HG03025 (cell line): ENCODE data around the gene LIN7A.
"Not testable (repeated sequence)": the region's sequence is repeated elsewhere in the genome, so short reads cannot be mapped to it uniquely, and the experiment has no call there.

Experiments used
- ATAC-seq: cut with Tn5 transposase; IDR thresholded peaks from one replicate; pipeline ENCODE4 v1.9.1; 2021; ENCODE audit warnings: mild to moderate bottlenecking, moderate library complexity; ENCODE audit not compliant: unreplicated experiment, low FRiP score

LIN7A gene

DNA sequence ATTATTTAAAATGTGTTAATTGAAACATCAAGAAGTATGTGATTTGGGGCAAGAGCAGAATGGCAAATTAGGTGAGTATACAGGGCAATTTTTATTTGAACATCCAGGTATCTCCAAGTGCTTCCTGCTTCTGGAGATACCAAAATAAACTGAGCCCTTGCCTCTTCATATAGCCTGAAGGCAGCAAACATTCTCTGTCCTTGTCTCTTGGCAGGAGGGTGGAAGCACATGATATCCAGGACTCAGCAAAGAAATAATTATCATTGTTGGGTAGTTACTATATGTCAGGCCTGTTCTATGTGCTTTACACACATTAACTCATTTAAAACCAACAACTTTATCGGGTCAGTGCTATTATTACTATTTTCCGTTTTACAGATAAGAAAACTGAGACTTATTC lies 12.5 kb downstream of the LIN7A start:
- no peak for ATAC-seq

DNA sequence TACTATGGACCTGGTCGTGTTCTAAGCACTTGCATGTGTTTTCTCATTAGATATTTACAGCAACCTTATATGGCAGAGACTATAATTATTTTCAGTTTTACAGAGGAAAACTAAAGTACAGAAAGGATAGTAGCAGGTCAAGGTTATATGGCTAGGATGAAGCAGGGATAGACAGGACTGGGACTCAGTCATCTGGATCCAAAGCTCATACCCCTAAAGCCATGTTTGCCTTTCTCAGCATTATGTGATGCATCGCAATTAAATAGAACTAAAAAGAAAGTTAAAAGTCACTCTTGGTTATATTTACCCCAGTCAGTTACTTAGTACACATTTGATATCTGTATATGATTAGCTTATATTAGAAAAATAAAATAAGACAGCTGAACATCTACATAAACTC lies 13.3 kb downstream of the LIN7A start:
- no peak for ATAC-seq

DNA sequence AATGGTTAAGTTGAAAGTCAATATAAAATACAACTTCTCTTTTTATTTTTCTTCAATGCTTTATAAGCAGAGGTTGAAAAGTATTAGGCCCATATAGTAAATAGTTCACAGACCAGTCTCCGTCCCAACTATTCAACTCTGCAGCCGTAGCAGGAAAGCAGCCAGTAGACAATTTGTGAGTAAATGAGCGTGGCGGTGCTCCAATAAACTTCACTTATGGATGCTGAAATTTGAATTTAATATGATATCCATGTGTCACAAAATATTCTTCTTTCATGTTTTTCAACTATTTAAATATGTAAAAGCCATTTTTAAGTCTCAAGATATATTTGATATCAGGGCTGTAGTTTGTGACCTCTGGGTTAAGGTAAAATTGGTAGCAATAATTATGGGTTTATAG lies 17.7 kb downstream of the LIN7A start:
- no peak for ATAC-seq

DNA sequence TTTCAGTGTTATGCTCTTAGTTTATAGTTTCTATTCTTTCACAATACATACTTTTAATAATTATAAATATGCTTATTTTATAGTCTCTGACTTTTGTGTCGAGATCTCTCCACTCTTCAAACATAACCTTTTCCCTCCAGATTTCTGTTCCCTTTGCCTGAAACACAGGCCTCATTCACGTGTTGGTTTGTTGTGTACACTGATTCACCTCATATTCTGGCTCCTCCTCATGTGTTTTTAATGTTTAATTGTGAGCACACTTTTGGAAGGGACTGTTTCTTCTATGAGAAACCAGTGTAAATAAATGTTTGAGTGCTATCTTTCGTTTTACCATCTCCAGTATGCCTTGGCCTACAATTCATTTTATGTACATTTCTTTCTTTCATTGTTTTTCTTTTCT lies 20.1 kb downstream of the LIN7A start:
- ATAC-seq, result no peak

DNA sequence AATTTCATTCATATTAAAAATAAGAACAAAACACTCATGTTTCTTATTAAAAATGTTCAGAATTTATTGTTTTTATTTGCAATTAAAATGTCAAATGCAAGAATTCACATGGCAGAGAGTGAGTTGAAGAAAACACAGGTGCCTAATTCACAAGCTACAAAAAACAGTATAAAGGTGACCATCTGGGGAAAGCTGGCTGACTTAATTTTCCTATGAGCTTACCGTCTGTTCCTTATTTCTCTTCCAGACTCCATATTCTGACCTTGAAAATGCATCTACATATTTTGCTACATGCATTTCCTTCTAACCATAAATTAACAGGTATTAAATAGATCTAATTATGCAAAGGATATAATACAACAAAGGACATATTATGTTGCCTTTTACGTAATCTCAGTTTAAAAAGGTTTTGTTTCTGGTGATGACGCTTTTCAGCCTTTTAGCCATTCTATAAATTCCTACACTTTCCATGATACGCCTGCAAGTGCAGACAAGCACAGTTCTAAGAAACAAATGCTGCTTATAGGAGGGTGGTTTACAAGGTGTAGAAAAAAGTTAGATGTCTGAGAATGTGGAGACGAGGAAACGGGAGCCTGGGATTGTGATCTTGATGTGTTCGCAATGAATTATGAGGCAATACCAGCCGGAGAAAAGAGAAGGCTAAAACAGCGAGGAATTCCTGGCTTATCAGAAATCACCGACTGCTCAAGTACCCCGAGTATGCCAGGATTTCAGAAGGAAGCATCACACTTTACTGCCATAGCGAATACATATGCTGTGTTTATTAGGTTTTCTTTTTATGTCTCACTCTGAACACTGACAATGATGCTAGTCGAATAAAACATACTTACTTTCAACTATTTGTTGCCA lies 24.6 kb downstream of the LIN7A start:
- no peak for ATAC-seq

DNA sequence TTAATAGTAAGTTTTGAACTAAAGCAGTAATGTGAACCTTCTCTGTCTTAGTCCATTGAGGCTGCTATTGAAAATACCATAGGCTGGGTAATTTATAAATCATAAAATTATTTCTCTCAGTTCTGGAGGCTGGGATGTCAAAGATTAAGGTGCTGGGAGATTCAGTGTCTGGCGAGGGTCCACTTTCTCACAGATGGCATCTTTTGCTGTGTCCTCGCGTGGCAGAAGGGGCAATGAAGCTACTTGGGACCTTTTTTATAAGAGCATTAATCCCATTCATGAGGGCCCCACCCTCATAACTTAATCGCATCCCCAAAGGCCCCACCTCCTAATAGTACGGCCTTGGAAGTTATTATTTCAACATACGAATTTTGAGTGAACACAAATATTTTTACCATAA lies 28.4 kb downstream of the LIN7A start:
- no peak for ATAC-seq

DNA sequence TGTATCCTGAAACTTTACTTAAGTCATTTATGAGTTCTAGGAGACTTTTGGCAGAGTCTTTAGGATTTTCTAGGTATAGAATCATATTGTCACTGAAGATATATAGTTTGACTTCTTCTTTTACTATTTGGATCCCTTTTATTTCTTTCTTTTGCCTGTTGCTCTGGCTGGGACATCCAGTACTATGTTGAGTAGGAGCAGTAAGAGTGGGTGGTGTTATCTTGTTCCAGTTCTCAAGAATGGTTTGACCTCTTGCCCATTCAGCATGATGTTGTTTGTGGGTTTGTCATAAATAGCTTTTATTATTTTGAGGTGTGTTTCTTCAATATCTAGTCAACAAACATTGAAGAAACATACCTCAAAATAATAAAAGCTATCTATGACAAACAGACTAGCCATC lies 35.0 kb downstream of the LIN7A start:
- no peak for ATAC-seq

DNA sequence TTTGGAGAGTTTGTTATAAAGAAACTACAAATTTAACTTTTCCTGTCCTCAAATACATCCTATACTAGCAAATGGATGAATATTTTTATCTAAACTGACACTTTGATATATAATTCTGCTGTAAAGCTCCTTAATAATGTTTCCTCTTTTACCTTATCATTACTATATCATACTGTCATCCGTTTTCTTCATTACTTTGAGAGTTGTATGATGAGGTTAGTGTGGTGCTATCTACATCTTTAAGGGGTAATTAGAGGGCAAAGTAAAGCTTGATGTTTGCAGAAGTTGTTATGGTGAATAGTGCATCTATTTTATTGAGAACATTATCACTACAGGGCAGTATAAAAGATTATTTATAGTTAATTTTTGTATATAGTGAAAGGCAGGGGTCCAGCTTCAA lies 36.1 kb downstream of the LIN7A start:
- no peak for ATAC-seq

DNA sequence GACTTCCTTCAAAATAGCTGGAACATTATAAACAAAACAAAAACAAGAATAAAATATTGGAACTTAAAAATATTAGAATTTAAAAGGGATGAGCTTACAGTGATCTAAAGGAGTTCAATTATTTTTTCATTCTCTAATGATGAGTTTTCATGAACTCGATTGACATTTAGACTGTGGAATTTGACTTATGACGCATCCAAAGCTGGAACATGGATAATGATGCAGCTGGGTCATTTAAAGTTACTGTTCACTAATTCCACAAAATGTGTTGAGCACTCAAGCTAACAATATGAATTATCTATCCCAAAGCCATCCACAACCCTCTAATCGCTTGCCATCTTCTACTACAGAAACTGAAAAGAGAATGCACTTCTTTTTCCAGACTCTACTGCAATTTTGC lies 42.5 kb downstream of the LIN7A start:
- ATAC-seq, result no peak

DNA sequence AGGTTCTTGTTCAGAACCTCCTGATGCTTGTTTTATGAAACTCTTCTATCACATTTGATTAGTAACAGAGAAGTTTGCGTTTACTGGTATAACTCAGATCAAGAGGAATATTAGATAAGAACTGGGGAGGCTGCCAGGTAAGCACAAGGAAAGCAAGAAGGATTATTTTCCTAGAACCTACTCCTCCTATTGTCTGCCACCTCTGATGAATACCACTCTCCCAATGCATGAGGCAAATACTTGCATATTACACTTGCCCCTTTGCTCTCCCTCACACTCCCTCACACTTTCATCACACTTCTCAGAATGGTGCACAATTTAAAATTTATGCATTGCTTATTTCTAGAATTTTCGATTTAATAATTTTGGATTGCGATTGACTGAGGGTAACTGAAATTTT lies 43.6 kb downstream of the LIN7A start:
- ATAC-seq, result no peak

DNA sequence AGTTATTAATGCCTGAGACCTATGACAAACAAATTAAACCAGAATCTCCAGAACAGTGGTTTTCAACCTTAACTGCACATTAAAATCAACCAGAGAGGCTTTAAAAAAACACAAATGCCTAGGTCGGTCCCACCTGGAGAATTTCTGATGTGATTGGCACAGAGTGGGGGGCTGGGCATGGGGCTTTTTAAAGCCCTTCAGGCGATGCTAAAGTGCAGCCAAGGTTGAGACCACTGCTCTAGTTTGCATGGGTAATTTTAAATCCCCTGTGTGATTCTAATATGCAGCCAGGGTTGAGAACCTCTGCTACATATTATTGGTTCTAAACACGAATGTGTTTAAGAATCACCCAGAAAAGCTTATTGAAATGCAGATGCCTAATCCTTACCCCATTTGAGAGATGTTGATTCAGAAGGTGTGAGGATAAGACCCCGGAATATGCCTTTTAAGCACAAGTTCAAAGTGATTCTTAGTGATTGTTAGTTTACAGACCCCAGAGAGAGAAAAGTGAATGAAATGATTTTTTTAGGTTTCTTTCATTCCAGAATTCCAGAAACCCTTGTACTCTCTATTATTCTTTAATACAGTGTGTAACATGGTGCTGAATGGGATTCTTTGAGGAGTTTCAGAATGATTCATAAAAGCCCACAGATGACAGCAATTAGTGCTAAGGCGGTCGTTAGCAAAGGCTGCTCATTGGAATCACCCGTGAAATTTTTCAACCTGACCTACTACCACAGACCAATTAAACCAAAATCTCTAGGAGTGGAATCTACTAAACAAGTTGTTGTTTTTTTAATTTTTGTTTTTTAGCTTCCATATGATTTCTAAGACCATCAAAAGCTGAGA lies 44.9 kb downstream of the LIN7A start:
- ATAC-seq, result peak; percentile 69

DNA sequence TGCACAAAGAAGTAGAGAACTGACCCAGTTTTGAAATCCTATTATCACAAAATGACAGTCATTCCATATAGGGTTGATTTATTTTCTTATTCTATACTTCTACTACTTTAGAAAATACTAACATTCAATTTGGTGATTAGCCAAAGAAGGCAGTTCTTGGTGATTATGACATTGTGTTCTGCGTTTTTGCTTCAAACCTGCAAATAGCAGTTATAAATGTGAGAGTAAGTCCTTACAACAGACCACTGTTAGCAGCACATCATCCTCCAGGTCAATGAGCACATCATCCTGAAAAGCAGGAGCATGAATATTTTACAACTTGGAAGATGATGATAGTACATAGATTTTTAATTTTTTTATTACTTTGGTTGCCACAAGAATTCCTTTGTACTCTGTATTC lies 53.1 kb downstream of the LIN7A start:
- ATAC-seq, result no peak

DNA sequence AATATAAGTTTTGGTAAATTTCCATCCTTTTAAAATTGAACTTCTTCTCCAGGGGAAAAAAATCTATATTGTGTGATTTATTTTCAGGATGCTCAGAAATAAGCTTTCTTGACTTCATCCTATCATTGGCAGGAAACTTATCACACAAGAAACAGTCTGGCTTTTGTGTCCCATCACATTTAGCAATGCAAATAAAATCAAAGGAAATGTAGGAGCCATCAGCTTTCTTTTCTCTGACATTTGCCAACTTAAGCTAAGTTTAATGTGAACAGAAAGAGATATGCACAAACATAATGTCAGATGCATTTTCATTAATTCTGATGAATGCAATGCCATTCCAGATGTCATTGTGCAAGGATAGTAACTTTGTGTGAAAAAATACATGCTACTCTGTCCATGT lies 56.6 kb downstream of the LIN7A start:
- ATAC-seq, result no peak

DNA sequence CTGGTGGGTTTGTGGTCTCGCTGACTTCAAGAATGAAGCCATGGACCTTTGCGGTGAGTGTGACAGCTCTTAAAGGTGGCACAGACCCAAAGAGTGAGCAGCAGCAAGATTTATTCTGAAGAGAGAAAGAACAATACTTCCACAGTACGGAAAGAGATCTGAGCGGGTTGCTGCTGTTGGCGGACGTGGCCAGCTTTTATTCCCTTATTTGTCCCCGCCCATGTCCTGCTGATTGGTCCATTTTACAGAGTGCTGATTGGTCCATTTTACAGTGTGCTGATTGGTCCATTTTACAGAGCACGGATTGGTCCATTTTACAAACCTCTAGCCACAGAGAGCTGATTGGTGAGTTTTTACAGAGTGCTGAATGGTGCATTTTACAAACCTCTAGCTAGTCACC lies 59.3 kb downstream of the LIN7A start:
- not testable (repeated sequence) for ATAC-seq

DNA sequence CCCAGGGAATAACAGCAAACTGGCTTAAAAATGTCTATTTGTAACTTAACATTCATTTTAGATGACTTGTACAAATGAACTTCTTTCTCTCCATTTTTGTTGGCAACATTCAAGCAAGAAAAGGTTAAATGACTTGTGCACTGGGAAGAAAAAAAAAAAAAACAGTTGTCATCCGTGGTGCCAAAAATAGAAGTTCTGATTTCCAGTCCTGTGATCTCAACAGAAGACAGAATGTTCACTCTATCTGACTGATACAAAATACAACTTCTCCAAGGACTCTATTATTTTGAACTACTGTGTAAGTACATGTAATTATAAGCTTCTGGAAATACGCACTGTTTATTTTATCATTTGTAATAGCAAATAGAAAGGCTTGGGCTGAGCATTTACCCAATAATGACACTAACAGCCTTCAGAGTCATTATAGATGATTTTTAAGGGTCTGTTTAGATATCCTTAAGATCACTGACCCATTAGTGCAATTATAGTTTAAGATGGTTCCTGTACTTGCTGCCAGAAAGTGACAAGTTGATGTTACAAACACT lies 59.9 kb downstream of the LIN7A start:
- no peak for ATAC-seq

DNA sequence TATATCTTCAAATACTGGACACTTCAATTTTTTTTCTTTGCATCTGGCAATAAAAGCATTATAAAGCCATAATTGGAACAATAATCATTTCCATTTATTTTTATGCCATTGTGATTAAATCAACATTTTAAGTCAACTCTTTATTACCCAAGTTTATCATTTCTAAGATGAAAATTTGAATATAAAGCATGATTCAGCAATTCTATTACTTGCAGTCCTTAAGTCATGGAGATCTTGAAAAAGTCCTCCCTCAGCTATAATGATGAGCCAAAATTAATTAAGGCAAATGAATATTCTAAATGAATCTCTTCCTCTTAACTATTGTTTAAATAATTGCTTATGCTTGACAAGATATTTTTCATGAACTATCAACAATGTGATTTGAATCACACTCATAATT lies 65.7 kb downstream of the LIN7A start:
- ATAC-seq, result no peak

DNA sequence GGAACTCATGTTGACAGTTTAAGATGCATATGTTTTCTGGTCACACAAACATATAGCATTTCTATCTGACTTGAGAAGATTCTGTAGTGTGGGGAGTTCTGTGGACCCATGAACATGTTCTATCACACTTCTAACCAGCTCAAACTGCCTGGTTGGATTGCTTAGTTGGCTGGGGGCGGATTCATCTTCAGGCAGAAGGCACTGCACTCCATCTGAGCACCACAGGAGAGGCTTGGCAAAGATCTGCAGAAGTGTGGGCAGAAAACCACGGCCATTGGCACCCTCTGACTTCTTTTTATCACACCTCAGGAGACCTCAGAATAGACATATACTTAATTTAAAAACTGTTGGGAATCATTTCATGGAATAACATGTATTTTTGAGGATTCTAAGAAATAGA lies 68.5 kb downstream of the LIN7A start:
- ATAC-seq, result no peak

DNA sequence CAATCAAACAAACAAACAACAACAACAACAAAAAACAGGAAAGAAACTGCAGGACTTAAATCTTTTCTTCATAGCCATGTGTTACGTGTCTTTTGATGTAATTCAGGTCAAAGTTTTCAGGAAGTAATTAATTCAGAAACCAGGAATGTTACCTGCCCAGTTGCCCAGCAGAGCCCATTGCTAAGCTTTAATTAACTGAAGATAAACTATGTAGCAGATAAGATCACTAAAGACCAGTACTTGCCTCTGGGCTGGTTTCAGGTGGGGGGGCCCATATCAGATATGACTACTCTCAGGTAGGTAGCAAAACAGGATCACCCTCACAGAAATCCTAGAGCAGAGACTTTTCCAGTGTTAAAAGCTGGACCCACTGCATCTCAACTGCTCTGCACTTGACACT lies 69.2 kb downstream of the LIN7A start:
- no peak for ATAC-seq

DNA sequence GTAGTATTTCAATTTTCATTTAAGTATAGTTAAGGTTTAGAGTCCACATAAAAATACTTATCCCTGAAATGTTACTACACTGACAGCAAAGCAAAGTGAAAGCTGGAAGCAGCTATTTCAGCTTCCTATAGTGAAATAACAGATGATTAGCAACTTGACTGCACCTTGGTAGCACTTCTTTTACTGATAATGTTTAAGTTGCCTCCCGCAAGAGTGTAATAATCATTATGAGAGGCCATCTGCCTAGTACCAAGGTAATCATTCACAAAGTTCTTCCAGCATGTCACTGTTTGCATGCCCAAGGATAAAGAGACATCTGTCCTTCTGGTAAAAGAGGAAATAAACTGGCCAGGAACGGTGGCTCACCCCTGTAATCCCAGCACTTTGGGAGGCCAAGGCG lies 69.8 kb downstream of the LIN7A start:
- ATAC-seq, result no peak

DNA sequence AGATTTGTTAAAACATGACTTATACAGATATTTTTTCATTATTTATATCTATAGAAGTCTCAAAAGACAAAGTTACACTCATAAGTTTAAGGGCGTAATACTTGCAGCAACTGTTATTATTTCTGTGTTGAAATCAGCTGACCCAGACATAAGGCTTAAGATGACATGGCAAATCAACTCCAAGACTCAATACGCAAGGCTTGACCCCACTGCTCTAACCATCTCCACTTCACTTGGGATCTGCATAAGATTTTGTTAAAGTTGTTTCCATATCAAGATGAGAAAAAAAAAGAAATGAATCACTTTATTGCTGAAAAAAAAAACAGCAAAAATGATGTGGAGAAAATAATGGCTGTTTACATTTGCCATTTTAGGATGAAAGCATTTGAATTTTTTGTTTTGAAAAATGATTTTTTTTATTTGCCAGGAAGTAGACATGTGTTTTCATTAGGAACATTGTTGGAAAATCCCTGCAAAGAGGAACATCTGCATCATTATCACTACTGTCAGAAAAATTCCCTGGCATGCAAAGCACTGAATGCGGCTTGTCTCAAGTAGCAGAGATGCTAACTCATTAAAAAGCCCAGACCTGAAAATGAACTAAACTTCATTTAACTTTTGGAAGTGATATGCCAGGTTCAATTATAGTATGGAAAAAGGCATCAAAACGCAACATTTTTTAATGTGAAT lies 73.5 kb downstream of the LIN7A start:
- no peak for ATAC-seq

DNA sequence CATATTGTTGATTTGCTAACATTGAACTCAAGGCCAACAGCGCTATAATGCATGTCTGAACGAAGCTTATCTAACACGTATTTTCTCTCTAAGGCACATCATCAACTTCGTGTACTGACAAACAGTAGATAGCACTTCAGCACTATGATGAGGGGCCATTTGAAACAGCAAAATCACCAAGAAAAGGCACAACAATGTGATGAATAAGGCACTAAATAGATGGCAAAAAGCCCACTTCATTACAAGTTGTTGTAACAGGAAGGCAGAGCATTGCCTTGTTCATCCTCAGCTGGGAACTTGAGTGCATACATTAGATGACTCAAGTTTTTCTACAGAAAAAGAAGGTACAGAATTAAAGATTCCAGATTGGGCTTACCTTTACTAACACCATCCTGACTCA lies 75.2 kb downstream of the LIN7A start:
- no peak for ATAC-seq
